Kidney epithelial cell (primary cell): ENCODE measurements around the gene NEK6. TPM values are rescaled to one million over a fixed set of nuclear protein-coding genes. Genes with fewer than 3 reads are reported as not detected.

Source experiments
- DNase-seq: peaks from one replicate; pipeline ENCODE4 v3.0.0-alpha.2; 2010; ENCODE audit warnings: low read depth
- H3K27me3 ChIP-seq: 2 replicates; pipeline ENCODE4 v1.6.0; 2011; ENCODE audit warnings: low read length; ENCODE audit not compliant: control insufficient read depth, insufficient read depth
- H3K36me3 ChIP-seq: 2 replicates; pipeline ENCODE4 v1.5.1; 2011; ENCODE audit warnings: low read length; ENCODE audit not compliant: control insufficient read depth, insufficient read depth
- H3K4me3 ChIP-seq: 2 replicates; pipeline ENCODE4 v1.5.1; 2011; ENCODE audit warnings: low read depth, mild to moderate bottlenecking, control low read depth, low read length
- CTCF ChIP-seq: IDR thresholded peaks from 2 replicates; pipeline ENCODE4 v1.5.1; 2011; ENCODE audit warnings: mild to moderate bottlenecking, moderate library complexity, low read length, control low read depth, inconsistent platforms; ENCODE audit not compliant: insufficient read depth, poor library complexity, severe bottlenecking
- total RNA-seq: library from RNA; depleted of rRNA; stranded (reverse); fragments of >200 nt; gene quantifications from 2 replicates; pipeline ENCODE4 v1.2.3, GENCODE V29; 2015

Gene NEK6
- total RNA-seq, 1 donor from 2014 or later: 17.8 TPM

GRCh38 chr9:124273427-124274160 is 15.8 kb downstream of the NEK6 start:
- no peaks in the 10 kb centered on the region for H3K36me3 ChIP-seq
- no peak overlapping the region for H3K4me3 ChIP-seq
- no peaks in the 10 kb centered on the region for H3K27me3 ChIP-seq
- TF ChIP-seq CTCF: no peak
- DNase-seq: no peak

- Histone ChIP-seq H3K36me3 (no peaks in the 10 kb centered on the region), H3K27me3 (no peaks in the 10 kb centered on the region), H3K4me3 (no peak overlapping the region)
- no peak for DNase-seq
- TF ChIP-seq CTCF: no peak
These were observed 16.5 kb downstream of the NEK6 start for GRCh38 chr9:124274226-124274625.

- no peak for DNase-seq
- Histone ChIP-seq H3K36me3 (no peaks in the 10 kb centered on the region), H3K4me3 (no peak overlapping the region), H3K27me3 (no peaks in the 10 kb centered on the region)
- TF ChIP-seq CTCF: no peak
These were observed 17.0 kb downstream of the NEK6 start for GRCh38 chr9:124274738-124275137.

GRCh38 chr9:124277420-124277819 is 19.7 kb downstream of the NEK6 start:
- Histone ChIP-seq H3K4me3 (no peak overlapping the region), H3K27me3 (no peaks in the 10 kb centered on the region), H3K36me3 (no peaks in the 10 kb centered on the region)
- no peak for DNase-seq
- no peak for TF ChIP-seq CTCF

GRCh38 chr9:124278054-124278540 is 20.3 kb downstream of the NEK6 start:
- no peaks in the 10 kb centered on the region for H3K36me3 ChIP-seq
- TF ChIP-seq CTCF: no peak
- no peak overlapping the region for H3K4me3 ChIP-seq
- no peak for DNase-seq
- no peaks in the 10 kb centered on the region for H3K27me3 ChIP-seq

GRCh38 chr9:124279531-124280175 is 21.9 kb downstream of the NEK6 start:
- no peak overlapping the region for H3K4me3 ChIP-seq
- no peak for TF ChIP-seq CTCF
- no peaks in the 10 kb centered on the region for H3K36me3 ChIP-seq
- no peaks in the 10 kb centered on the region for H3K27me3 ChIP-seq
- no peak for DNase-seq
